DOHH2 (cell line): ENCODE data around the gene AP3S1.

Experiments used
- H3F3A ChIP-seq: fragments of 200-600 bp; sonication (generic), shearing (Covaris generic); 2 replicates; pipeline ENCODE4 v1.6.0; 2016; ENCODE audit warnings: antibody characterized with exemption, mild to moderate bottlenecking; ENCODE audit not compliant: control insufficient read depth, insufficient read depth
- H3K27ac ChIP-seq: fragments of 200-600 bp; sonication (generic); 2 replicates; pipeline ENCODE4 v1.5.1; 2014; ENCODE audit warnings: low read depth, mild to moderate bottlenecking, low read length, moderate library complexity
- H3K27me3 ChIP-seq: fragments of 200-600 bp; sonication (generic); 2 replicates; pipeline ENCODE4 v1.6.1; 2014; ENCODE audit warnings: mild to moderate bottlenecking, low read length, mixed read lengths; ENCODE audit not compliant: control insufficient read depth
- H3K36me3 ChIP-seq: fragments of 200-600 bp; sonication (generic); 2 replicates; pipeline ENCODE4 v1.6.1; 2014; ENCODE audit warnings: mild to moderate bottlenecking, low read length, moderate library complexity, mixed read lengths; ENCODE audit not compliant: control insufficient read depth
- H3K4me1 ChIP-seq: fragments of 200-600 bp; sonication (generic); 2 replicates; pipeline ENCODE4 v1.6.1; 2014; ENCODE audit warnings: mild to moderate bottlenecking, low read length, mixed read lengths; ENCODE audit not compliant: control insufficient read depth
- H3K4me2 ChIP-seq: fragments of 200-600 bp; sonication (generic); 2 replicates; pipeline ENCODE4 v1.6.0; 2014; ENCODE audit warnings: mild to moderate bottlenecking, low read length, moderate library complexity
- H3K4me3 ChIP-seq: fragments of 200-600 bp; sonication (generic); 2 replicates; pipeline ENCODE4 v1.5.1; 2014; ENCODE audit warnings: mild to moderate bottlenecking, low read length, mixed read lengths
- H3K79me2 ChIP-seq: fragments of 200-600 bp; sonication (generic); 2 replicates; pipeline ENCODE4 v1.6.1; 2014; ENCODE audit warnings: mild to moderate bottlenecking, low read length, mixed read lengths; ENCODE audit not compliant: control insufficient read depth
- H3K9me2 ChIP-seq: fragments of 200-600 bp; sonication (generic); replicated peaks from 2 replicates; pipeline ENCODE4 v1.6.1; 2014; ENCODE audit warnings: mild to moderate bottlenecking, low read length, mixed read lengths; ENCODE audit not compliant: control insufficient read depth
- H3K9me3 ChIP-seq: fragments of 200-600 bp; sonication (generic); 2 replicates; pipeline ENCODE4 v1.6.1; 2014; ENCODE audit warnings: antibody characterized with exemption, low read length, mixed read lengths; ENCODE audit not compliant: control insufficient read depth, insufficient read depth
- H4K20me1 ChIP-seq: fragments of 200-600 bp; sonication (generic); 2 replicates; pipeline ENCODE4 v1.6.0; 2014; ENCODE audit warnings: low read depth, mild to moderate bottlenecking, antibody characterized with exemption, low read length, moderate library complexity; ENCODE audit not compliant: control insufficient read depth, insufficient read depth
- EZH2phosphoT487 ChIP-seq: fragments of 200-600 bp; sonication (generic); IDR thresholded peaks from 2 replicates; pipeline ENCODE4 v1.6.1; 2017; ENCODE audit warnings: borderline replicate concordance, mild to moderate bottlenecking, antibody characterized with exemption, low read length, moderate library complexity, mixed read lengths
- TF ChIP-seq, protein P1 (sequence below): fragments of 200-600 bp; sonication (generic); IDR thresholded peaks from one replicate; pipeline ENCODE4 v1.5.1; 2014; ENCODE audit warnings: antibody characterized with exemption, mild to moderate bottlenecking, low read depth, low read length; ENCODE audit not compliant: poor library complexity, severe bottlenecking

Gene AP3S1

DNA sequence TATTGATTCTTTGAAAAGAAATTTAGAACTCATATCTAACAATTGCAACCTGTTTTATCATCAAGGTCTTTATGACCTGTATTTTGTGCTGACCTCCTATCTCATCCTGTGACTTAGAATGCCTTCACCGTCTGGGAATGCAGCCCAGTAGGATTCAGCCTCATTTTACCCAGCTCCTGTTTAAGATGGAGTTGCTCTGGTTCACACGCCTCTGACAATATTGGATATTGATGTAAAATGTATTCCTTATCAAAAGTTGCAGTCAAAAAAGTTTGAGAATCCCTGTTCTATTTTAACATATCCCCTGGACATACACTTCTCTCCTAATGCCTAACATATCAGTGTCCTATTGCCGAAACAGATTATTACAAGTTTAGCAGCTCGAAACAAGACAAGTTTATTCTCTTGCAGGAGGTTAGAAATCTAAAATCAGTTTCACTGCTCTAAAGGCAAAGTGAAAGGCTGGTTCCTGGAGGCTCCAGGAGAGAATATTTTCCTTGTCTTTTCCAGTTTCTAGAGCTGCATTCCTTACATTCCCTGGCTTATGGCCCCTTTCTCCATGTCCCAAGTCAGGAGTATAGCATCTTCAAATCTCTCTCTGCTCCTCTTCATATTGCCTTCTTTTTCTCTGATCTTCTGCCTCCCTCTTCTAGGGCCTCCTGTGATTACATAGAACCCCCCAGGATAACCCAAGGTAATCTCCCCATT lies 89.0 kb downstream of the AP3S1 start:
- no peaks in the 10 kb centered on the region for H3F3A ChIP-seq

DNA sequence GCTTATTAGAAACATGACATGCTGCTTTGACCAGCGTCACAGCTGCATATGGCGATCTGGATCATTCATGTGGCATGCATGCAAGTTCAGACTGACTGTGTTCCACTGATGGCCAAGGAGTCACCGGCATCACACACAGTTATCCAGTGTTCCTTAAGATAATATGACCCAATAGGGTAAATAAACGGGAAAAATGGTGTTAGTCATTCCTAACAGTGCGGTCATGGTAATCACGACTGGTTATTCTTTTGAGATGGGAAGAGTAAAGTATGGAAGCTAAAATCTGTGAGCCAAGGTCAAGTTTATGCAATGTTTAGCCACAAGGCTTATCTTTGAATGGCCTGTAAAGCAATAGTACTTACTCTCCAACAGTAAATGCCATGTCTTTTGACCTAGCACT lies 91.3 kb downstream of the AP3S1 start:
- TF ChIP-seq, protein P1, sequence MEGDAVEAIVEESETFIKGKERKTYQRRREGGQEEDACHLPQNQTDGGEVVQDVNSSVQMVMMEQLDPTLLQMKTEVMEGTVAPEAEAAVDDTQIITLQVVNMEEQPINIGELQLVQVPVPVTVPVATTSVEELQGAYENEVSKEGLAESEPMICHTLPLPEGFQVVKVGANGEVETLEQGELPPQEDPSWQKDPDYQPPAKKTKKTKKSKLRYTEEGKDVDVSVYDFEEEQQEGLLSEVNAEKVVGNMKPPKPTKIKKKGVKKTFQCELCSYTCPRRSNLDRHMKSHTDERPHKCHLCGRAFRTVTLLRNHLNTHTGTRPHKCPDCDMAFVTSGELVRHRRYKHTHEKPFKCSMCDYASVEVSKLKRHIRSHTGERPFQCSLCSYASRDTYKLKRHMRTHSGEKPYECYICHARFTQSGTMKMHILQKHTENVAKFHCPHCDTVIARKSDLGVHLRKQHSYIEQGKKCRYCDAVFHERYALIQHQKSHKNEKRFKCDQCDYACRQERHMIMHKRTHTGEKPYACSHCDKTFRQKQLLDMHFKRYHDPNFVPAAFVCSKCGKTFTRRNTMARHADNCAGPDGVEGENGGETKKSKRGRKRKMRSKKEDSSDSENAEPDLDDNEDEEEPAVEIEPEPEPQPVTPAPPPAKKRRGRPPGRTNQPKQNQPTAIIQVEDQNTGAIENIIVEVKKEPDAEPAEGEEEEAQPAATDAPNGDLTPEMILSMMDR = no peak
- no peak for TF ChIP-seq EZH2phosphoT487

More for the DNA sequence above, 89.0 kb downstream of the AP3S1 start:
- Histone ChIP-seq H3K79me2 (no peaks in the 10 kb centered on the region), H3K4me2 (no peak overlapping the region), H3K36me3 (no peaks in the 10 kb centered on the region), H3K4me3 (no peak overlapping the region), H3K27ac (no peak overlapping the region), H3K4me1 (peaks cover 5% of the 10 kb centered on the region; the same call in 1 of the 2 replicates), H4K20me1 (no peaks in the 10 kb centered on the region), H3K9me3 (no peaks in the 10 kb centered on the region), H3K27me3 (no peaks in the 10 kb centered on the region), H3K9me2 (no peaks in the 10 kb centered on the region)
- TF ChIP-seq EZH2phosphoT487 = no peak
- TF ChIP-seq, protein P1 = no peak

DNA sequence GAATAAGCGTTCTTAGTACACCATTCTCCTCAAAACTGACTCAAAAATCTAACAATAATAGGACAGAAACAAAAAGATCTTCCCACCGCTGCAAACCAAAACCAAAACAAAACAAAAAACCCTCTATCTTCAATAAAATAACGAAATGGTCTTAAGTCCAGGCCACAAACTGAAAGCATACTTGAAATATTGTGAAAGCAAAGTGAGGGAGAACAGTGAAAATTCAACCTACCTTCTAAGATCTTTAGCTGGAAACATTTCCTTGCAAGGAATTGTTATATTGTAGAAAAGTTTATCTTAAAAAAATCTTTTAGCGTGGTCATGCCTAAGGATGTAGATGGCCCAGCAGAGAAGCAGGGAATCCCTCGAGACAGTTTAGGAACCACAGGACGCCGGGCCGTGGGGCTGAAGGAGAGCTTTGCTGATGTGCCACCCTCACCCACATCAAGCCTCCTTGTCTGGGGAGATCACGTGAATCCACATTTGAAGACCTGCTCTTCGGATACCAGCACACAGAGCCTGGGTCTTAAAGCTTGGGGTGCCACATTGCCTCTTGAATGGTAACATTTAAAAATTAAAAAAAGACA lies 92.7 kb downstream of the AP3S1 start:
- H3K9me3 ChIP-seq = no peaks in the 10 kb centered on the region
- H3K27ac ChIP-seq = no peak overlapping the region
- H3K4me1 ChIP-seq = peaks cover 3% of the 10 kb centered on the region
- no peaks in the 10 kb centered on the region for H3K36me3 ChIP-seq
- H3K79me2 ChIP-seq = no peaks in the 10 kb centered on the region
- no peaks in the 10 kb centered on the region for H3K27me3 ChIP-seq
- no peaks in the 10 kb centered on the region for H3K9me2 ChIP-seq
- H4K20me1 ChIP-seq = no peaks in the 10 kb centered on the region
- no peak for TF ChIP-seq EZH2phosphoT487
- TF ChIP-seq, protein P1 = no peak
- H3K4me2 ChIP-seq = no peak overlapping the region
- no peak overlapping the region for H3K4me3 ChIP-seq
- no peaks in the 10 kb centered on the region for H3F3A ChIP-seq

More for the DNA sequence above, 91.3 kb downstream of the AP3S1 start:
- Histone ChIP-seq H3K27me3 (no peaks in the 10 kb centered on the region), H3K27ac (no peak overlapping the region), H3K4me3 (no peak overlapping the region), H3K4me1 (no peaks in the 10 kb centered on the region), H3K36me3 (no peaks in the 10 kb centered on the region), H3F3A (no peaks in the 10 kb centered on the region), H3K4me2 (no peak overlapping the region), H4K20me1 (no peaks in the 10 kb centered on the region), H3K9me2 (no peaks in the 10 kb centered on the region), H3K9me3 (no peaks in the 10 kb centered on the region), H3K79me2 (no peaks in the 10 kb centered on the region)
